Measurements from ENCODE around the gene SLC4A2. TPM values are rescaled to one million over a fixed set of nuclear protein-coding genes. Genes with fewer than 3 reads are reported as not detected.

SLC4A2 gene
- total and polyA plus RNA-seq, 2 of the 8 experiments (the other 6 are each of a cell fraction or from before 2014, with no cell fraction given): 72.6 to 147 TPM

DNA sequence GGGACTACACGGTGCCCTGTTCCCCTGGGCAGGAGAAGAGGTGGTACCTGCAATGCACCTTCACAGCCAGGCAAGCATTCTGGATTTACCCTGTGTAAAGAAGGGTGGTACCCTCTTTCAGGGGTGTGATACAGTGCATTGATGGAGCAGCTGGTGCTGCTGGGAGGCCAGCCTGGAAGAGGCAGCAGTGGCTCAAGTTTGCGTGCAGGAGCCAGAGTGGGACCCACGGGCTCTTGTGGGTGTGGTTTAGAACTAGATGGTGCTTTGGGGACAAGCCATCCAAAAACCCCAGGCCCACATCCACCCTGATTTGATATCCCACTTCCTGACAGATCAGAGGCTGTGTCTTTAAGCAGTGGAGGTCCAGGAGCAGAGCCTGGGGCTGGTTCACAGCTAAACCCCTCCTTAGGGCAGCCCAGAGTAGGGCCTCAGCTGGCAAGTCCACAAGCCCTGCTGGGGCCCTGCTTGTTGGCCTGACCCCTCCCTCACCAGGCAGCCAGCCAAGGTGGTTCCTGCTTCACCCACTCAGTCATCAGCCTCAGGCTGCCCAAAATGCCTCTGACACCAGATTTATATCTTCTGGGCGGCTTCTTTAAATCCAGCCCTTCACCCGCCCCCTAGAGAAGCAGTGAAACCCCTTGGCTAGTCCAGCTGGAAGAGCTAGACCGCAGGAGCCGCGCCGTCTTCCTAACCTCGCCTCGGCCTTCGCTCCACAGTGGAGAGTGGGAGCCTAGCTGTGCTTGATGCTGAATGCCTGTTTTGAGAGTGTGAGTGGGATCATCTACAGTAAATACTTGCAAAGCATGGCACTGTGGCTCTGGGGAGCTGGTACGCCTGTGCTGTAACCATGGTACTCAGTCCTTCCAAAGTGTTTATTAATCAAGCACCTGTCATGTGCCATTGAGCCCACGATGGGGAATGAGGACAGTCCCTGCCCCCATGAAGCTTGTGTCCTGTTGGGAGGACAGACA lies 12.5 kb upstream of the SLC4A2 start:
- Histone ChIP-seq H4K20me1 (replicated peaks in 1 of 2; ENCODE audit: control insufficient read depth in 1 of 2, insufficient read depth in 2 of 2, low read length in 2 of 2) (peaks cover 2 to 11% of the 10 kb centered on the region in 2 experiments), H3K9ac (replicated peaks in 1 of 4; ENCODE audit: extremely low read depth in 1 of 4, low read depth in 3 of 4, low read length in 3 of 4) (no peak overlapping the region), H3K36me3 (ENCODE audit: control insufficient read depth in 2 of 4, insufficient read depth in 4 of 4, low read length in 3 of 4) (no peaks in the 10 kb centered on the region), H2BK120ac (replicated peaks; ENCODE audit: low read depth, low read length) (no peak overlapping the region), H2BK15ac (ENCODE audit: low read length) (no peak overlapping the region), H3K79me1 (ENCODE audit: low read depth, low read length) (no peaks in the 10 kb centered on the region), H3K14ac (ENCODE audit: insufficient read length) (no peak overlapping the region), H2AFZ (ENCODE audit: low read length) (no peak overlapping the region), H2BK12ac (ENCODE audit: low read depth, low read length) (no peak overlapping the region), H3K27ac (ENCODE audit: low read depth, low read length) (no peak overlapping the region), H3K79me2 (ENCODE audit: control insufficient read depth in 1 of 2, insufficient read depth in 2 of 2, low read length in 2 of 2) (no peaks in the 10 kb centered on the region), H3K4me3 (ENCODE audit: extremely low read depth in 1 of 4, insufficient read depth in 2 of 4, low read depth in 3 of 4, low read length in 4 of 4) (no peak overlapping the region), H3K9me3 (ENCODE audit: insufficient read depth in 2 of 2, low read depth in 1 of 2, low read length in 1 of 2) (no peaks in the 10 kb centered on the region), H2BK20ac (ENCODE audit: low read length) (no peak overlapping the region), H3K23ac (ENCODE audit: insufficient read length) (no peak overlapping the region), H3K4me2 (ENCODE audit: insufficient read depth in 1 of 2, low read depth in 2 of 2, low read length in 2 of 2) (no peak overlapping the region), H4K5ac (ENCODE audit: insufficient read length, low read depth, low read length) (no peak overlapping the region), H3K56ac (replicated peaks; ENCODE audit: insufficient read length, low read depth, low read length) (no peak overlapping the region), H3K18ac (ENCODE audit: extremely low read depth, low read length) (no peak overlapping the region), H3K23me2 (ENCODE audit: low read depth, low read length) (peaks cover 3% of the 10 kb centered on the region; the same call in 1 of the 2 replicates), H3K4me1 (replicated peaks in 1 of 4; ENCODE audit: control insufficient read depth in 3 of 4, insufficient read depth in 4 of 4, low read length in 3 of 4) (peaks cover 0 to 8% (median 4%) of the 10 kb centered on the region in 4 experiments; a peak in 3 of 7 replicates), H4K91ac (replicated peaks; ENCODE audit: insufficient read length, low read length) (no peak overlapping the region), H2AK5ac (ENCODE audit: low read depth, low read length) (no peak overlapping the region), H3K4ac (replicated peaks; ENCODE audit: insufficient read length, low read depth, low read length) (no peak overlapping the region), H2BK5ac (ENCODE audit: low read depth, low read length) (no peak overlapping the region), H3K27me3 (replicated peaks in 1 of 4; ENCODE audit: control insufficient read depth in 3 of 4, extremely low read depth in 1 of 4, insufficient read depth in 3 of 4, low read length in 3 of 4) (peaks cover 4 to 30% (median 20%) of the 10 kb centered on the region in 4 experiments), H4K8ac (ENCODE audit: extremely low read depth, insufficient read depth, low read length) (no peak overlapping the region)
- ChIA-PET POLR2A (ENCODE audit: partially characterized antibody) (interaction anchor here (1.0 to 1.8 kb wide), 3 partner anchors 7 to 34 kb away, joined by 3 to 4 read pairs (median 4); partner anchors contain the start of gene FASTK), CTCF (ENCODE audit: partially characterized antibody) (interaction anchor here (0.9 to 3.5 kb wide), 8 partner anchors 9 to 148 kb away, joined by 3 to 20 read pairs (median 6); partner anchors contain the start of gene CDK5)
- DNase-seq (ENCODE audit: low read depth in 1 of 2, low spot score in 2 of 2): no peak
- WGBS, 2 experiments (ENCODE audit: extremely low coverage in 1 of 2, insufficient coverage in 1 of 2, insufficient read length in 1 of 2, insufficient replicate concordance in 2 of 2, low coverage in 1 of 2, low lambda C conversion rate in 2 of 2, missing lambda C conversion rate in 1 of 2): 87% methylated on average over 14 of the region's 14 CpGs; no CpG with 5 or more reads in 1 of the 2 experiments
- no peak for FAIRE-seq
- TF ChIP-seq CREB1 (IDR thresholded peaks at IDR 0.05): no peak
- TF ChIP-seq CEBPB (IDR thresholded peaks at IDR 0.05; ENCODE audit: low read depth, low read length): no peak
- TF ChIP-seq BACH1 (IDR thresholded peaks at IDR 0.05; ENCODE audit: low read length): no peak
- TF ChIP-seq HDAC6 (IDR thresholded peaks at IDR 0.05; ENCODE audit: low read depth, low read length): no peak

Data from H1 (cell line).